Superior temporal gyrus (tissue), 1 donor: ENCODE data around the gene SIL1.

ENCODE experiments used
- DNase-seq: peaks from one replicate; pipeline ENCODE4 v3.0.0-alpha.2; 2016; ENCODE audit errors: extremely low spot score

Gene SIL1

GRCh38 chr5:138956801-138957200, 241.4 kb downstream of the SIL1 start:
- no peak for DNase-seq

GRCh38 chr5:138955671-138956295, 242.4 kb downstream of the SIL1 start:
- no peak for DNase-seq

- peak; percentile 75 for DNase-seq
Measured at GRCh38 chr5:138955013-138955660, 243.0 kb downstream of the SIL1 start.

- peak; percentile 65 for DNase-seq
Measured at GRCh38 chr5:138954257-138955012, 243.7 kb downstream of the SIL1 start.

GRCh38 chr5:138953387-138954256, 244.5 kb downstream of the SIL1 start:
- peak; percentile 91 for DNase-seq

GRCh38 chr5:138952962-138953361, 245.2 kb downstream of the SIL1 start:
- DNase-seq, result peak; percentile 52

GRCh38 chr5:138951986-138952735, 246.0 kb downstream of the SIL1 start:
- DNase-seq, result no peak

- no peak for DNase-seq
Measured at GRCh38 chr5:138951091-138951985, 246.8 kb downstream of the SIL1 start.

- peak; percentile 62 for DNase-seq
Measured at GRCh38 chr5:138950421-138951031, 247.6 kb downstream of the SIL1 start.

GRCh38 chr5:138949988-138950387, 248.2 kb downstream of the SIL1 start:
- DNase-seq, result no peak

GRCh38 chr5:138949223-138949574, 249.0 kb downstream of the SIL1 start:
- no peak for DNase-seq

- no peak for DNase-seq
Measured at GRCh38 chr5:138948471-138949222, 249.5 kb downstream of the SIL1 start.

- DNase-seq, result no peak
Measured at GRCh38 chr5:138947780-138948179, 250.4 kb downstream of the SIL1 start.

- DNase-seq, result no peak
Measured at GRCh38 chr5:138946831-138947560, 251.2 kb downstream of the SIL1 start.

- DNase-seq, result no peak
Measured at GRCh38 chr5:138946241-138946623, 251.9 kb downstream of the SIL1 start.

- DNase-seq, result peak; percentile 75
Measured at GRCh38 chr5:138945421-138946240, 252.5 kb downstream of the SIL1 start.

GRCh38 chr5:138944527-138945322, 253.4 kb downstream of the SIL1 start:
- no peak for DNase-seq
